AG09309 (cell line): ENCODE data around the gene FAM181A.
A peak's percentile ranks its signal among the peaks of the same experiment; 100 is the strongest.

ENCODE experiments used
- DNase-seq: peaks from one replicate; pipeline ENCODE4 v3.0.0-alpha.2; 2010; ENCODE audit warnings: low read depth
- H3K4me3 ChIP-seq: 2 replicates; pipeline ENCODE4 v1.5.1; 2011; ENCODE audit warnings: mild to moderate bottlenecking, low read depth, low read length, moderate library complexity; ENCODE audit not compliant: control insufficient read depth
- TF ChIP-seq, protein P1 (sequence below): IDR thresholded peaks from 2 replicates; pipeline ENCODE4 v1.5.1; 2011; ENCODE audit warnings: mild to moderate bottlenecking, low read depth, low read length, inconsistent platforms; ENCODE audit not compliant: insufficient read depth, control insufficient read depth; ENCODE audit errors: missing control alignments

FAM181A gene

DNA sequence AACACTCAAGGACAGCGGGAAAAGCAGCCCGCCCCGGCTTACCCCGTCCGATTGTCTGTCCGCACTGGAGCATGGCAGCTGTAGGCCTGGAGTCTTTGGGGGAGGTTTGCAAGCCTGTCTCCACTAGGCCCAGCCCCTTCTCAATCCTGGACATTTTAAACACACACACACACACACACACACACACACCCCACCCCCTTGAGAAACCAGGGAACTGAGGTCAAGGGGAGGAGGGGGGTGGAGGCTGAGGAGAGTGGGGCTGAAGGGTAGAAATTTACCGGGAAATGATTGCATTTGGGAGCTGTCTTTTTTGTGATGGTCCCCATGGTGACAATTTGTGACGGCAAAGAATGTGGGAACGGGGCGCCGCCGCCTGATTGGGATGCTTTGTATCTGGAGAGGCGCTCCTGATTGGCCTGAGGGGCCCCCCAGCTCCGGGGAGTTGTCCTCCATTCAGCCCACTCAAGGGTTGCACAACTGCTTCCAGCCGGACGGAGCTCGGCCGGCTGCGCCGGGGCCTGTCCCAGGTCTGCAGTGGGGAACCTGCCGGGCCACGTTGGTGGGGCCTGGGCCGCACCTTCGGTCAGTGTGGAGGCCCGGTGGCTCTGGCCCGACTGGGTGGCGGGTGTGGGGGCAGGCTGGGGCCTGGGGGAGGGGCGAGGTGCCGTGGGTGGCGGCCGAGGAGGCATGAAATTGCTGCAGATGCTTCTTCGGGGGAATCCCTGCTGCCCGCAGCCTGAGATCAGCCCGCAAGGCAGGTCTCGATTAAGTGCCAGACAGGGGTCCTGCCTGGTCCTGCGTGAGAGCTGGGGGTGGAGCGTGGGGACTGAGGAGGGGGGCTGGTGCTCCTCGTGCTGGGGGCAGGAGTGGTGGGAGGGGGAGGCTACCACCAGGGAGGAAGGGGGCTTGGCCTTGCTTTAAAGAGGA lies at the start of gene FAM181A:
Gene FAM181A, plus strand, starts transcription at position 472 of the 927 bp plus-strand sequence. CDS start 942 bp downstream, outside the sequence.
- TF ChIP-seq, protein P1, sequence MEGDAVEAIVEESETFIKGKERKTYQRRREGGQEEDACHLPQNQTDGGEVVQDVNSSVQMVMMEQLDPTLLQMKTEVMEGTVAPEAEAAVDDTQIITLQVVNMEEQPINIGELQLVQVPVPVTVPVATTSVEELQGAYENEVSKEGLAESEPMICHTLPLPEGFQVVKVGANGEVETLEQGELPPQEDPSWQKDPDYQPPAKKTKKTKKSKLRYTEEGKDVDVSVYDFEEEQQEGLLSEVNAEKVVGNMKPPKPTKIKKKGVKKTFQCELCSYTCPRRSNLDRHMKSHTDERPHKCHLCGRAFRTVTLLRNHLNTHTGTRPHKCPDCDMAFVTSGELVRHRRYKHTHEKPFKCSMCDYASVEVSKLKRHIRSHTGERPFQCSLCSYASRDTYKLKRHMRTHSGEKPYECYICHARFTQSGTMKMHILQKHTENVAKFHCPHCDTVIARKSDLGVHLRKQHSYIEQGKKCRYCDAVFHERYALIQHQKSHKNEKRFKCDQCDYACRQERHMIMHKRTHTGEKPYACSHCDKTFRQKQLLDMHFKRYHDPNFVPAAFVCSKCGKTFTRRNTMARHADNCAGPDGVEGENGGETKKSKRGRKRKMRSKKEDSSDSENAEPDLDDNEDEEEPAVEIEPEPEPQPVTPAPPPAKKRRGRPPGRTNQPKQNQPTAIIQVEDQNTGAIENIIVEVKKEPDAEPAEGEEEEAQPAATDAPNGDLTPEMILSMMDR: no peak
- no peak for DNase-seq
- no peak within 1 kb of the TSS for H3K4me3 ChIP-seq

DNA sequence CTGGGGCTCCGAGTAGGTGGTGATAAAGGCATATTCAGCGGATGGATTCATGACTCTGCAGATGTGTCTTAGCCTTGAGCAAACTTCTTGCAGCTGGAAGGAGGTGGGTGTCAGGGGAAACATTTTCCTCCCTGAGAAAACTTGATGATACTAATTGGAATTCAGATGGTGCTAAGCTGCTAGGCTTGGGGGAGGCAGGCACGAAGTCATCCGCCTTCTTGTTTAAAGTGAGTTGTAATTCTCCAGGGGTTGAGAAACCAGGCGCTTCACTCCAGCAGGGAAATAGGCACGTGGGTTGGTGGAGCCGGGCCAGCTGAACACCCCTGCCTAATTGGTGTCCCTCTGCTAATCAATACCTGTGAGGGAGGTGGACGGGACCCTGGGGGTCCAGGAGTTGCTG lies 48.9 kb upstream of the FAM181A start:
- H3K4me3 ChIP-seq: no peak overlapping the region
- TF ChIP-seq, protein P1: no peak
- DNase-seq: no peak

DNA sequence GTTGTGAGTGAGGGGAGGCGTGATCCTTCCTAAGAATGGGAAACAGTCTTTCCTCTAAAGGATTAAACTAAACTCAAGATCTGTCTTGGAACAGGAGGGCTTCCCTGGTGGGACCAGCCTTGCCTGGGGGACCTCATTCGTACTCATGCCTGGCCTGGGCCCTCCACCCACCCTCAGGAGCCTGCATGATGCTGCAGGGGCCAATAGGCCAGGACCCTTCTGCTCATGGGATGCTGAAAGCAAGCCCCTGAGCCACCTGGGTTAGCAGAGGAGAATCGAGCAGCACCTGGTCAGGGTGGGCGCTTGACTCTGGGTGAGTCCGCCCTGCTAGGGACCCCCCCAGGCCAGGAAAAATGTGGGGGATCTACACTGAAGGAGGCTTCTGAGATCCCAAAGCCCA lies 48.3 kb upstream of the FAM181A start:
- DNase-seq: no peak
- TF ChIP-seq, protein P1: no peak
- H3K4me3 ChIP-seq: no peak overlapping the region

DNA sequence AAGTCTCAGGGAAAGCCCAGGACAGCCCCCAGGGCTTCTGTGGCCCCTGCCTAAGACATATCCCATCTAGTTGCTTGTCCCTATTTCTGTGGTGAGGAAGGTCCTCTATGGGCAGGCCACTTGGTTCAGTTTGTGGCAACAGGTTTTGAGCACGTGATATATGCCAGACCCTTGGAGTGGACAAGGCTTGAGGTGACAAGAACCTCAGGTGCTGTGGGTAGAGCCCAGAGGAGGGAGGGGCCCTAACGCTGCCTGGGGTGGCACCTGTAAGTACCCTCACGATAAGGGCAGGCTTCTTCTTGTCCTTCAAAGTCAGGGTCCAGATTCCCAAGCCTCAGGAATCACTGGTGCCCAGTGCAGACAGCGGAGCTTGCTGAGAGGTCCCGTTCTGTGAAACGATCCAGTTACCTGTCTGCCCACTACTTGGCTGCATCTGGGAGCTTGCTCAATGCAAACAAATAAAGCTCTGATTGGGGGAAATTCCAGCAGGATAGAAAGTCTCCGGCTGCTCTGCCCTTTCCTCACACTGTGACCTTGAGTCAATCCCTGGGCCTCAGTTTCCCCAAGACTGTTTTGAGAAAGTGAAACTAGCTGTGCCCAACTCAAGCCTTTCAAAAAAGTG lies 47.7 kb upstream of the FAM181A start:
- no peak for DNase-seq
- no peak overlapping the region for H3K4me3 ChIP-seq
- TF ChIP-seq, protein P1: no peak

DNA sequence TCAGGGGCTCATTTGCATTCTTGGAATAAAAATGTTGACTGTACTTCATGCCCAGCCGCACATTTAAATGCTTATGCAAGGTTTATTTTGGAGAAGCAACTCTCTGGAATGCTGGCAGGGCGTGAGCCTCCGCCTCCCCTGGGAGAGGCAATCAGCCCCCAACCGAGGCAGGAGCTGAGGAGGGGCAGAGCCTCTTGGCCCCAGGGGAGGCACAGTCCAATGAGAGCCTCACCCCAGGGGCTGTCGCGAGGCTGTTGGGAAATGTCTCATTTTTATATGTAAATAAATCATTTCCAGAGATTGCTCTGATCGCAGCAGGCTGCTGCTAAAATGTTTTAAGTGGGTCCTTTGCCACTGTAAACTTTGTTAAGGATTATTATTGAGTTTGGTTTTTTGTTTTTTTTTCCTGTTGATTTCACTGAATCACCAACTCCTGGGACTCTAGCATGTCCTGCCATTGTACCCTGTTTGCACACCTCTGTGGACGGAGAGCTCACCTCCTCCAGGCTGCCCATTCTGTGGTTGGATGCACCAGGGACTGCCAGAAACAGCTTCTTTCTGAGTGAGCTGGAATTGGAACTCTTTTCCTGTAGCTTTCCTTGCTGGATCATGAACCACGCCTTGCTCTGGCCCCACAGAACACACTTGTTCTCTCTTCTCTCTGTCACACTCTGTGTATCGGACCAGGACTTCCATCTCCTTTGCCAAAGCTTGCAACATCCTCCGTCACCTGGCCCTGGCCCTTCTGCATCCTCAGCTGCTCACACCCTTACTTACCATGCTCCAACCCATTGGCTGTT lies 46.9 kb upstream of the FAM181A start:
- DNase-seq: peak; percentile 24
- no peak overlapping the region for H3K4me3 ChIP-seq
- TF ChIP-seq, protein P1: no peak

DNA sequence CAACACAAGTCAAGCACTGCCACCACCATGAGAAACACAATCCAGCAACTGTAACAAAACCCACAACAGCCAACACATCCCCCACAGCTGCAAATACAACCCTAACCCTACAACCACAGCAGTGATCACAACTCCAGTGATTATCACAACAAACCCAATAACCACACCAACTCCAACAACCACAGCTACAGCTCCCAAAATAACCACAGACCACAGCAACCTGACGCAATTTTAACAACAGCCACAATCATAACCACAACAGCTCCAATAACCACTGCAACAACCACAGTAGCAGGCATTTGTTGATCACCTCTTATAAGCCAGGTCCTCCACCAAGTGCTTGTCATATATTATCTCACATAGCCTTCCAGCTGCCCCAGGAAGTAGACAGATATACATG lies 42.2 kb upstream of the FAM181A start:
- H3K4me3 ChIP-seq: no peak overlapping the region
- TF ChIP-seq, protein P1: no peak
- DNase-seq: no peak
